ENCODE results near the gene TNFAIP3.

- TF ChIP-seq CTCF (IDR thresholded peaks at IDR 0.05) (no peak), POLR2A (IDR thresholded peaks at IDR 0.05) (no peak)
Observed at GRCh38 chr6:137827977-137828810, 38.9 kb upstream of the TNFAIP3 start.

Measured in lower leg skin (tissue), 3 donors.